ENCODE results near the gene GBE1.

The GBE1 gene

GRCh38 chr3:81462921-81463320 is 298.5 kb downstream of the GBE1 start:
- no peak for DNase-seq (ENCODE audit: low read depth in 1 of 2, low spot score in 1 of 2)

DNA sequence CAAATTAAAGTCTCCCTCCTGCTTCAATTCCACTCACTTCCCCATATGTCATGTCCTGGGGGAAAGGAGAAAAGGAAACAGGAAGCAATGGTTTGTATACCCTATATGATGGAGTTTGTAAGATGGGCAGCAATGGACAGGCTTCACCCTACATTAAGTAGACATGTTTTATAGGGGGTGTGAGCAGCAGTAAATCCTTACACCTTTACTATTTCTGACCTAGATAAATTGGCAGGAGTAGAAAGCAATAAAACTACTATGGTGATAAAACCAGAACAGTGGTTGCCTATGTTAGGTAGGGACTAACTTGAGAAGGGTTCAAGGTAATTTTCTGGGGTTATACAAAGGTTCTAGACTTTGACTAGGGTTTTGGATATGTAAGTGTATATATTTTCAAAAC is 301.7 kb downstream of the GBE1 start:
- DNase-seq (ENCODE audit: low read depth in 1 of 2, low spot score in 1 of 2): no peak
- Histone ChIP-seq H3K4me3 (replicated peaks; ENCODE audit: insufficient read depth, low read length) (no peak overlapping the region), H3K27ac (replicated peaks) (no peak overlapping the region), H3K27me3 (ENCODE audit: insufficient read depth, poor library complexity, severe bottlenecking) (no peaks in the 10 kb centered on the region)
- TF ChIP-seq REST (IDR thresholded peaks at IDR 0.05; ENCODE audit: insufficient replicate concordance, low read depth) (no peak), SPI1 (IDR thresholded peaks at IDR 0.05; ENCODE audit: borderline replicate concordance, low read depth) (no peak), POLR2AphosphoS5 (IDR thresholded peaks at IDR 0.05; ENCODE audit: low read depth) (no peak), GABPA (IDR thresholded peaks at IDR 0.05; ENCODE audit: low read depth) (no peak)
- TF ChIP-seq, protein P1, sequence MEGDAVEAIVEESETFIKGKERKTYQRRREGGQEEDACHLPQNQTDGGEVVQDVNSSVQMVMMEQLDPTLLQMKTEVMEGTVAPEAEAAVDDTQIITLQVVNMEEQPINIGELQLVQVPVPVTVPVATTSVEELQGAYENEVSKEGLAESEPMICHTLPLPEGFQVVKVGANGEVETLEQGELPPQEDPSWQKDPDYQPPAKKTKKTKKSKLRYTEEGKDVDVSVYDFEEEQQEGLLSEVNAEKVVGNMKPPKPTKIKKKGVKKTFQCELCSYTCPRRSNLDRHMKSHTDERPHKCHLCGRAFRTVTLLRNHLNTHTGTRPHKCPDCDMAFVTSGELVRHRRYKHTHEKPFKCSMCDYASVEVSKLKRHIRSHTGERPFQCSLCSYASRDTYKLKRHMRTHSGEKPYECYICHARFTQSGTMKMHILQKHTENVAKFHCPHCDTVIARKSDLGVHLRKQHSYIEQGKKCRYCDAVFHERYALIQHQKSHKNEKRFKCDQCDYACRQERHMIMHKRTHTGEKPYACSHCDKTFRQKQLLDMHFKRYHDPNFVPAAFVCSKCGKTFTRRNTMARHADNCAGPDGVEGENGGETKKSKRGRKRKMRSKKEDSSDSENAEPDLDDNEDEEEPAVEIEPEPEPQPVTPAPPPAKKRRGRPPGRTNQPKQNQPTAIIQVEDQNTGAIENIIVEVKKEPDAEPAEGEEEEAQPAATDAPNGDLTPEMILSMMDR (IDR thresholded peaks at IDR 0.05; ENCODE audit: insufficient read depth, low read length): no peak

More at GRCh38 chr3:81462921-81463320, 298.5 kb downstream of the GBE1 start:
- Histone ChIP-seq H3K27ac (replicated peaks) (no peak overlapping the region), H3K27me3 (ENCODE audit: insufficient read depth, poor library complexity, severe bottlenecking) (no peaks in the 10 kb centered on the region), H3K4me3 (replicated peaks; ENCODE audit: insufficient read depth, low read length) (no peak overlapping the region)
- no peak for TF ChIP-seq GABPA (IDR thresholded peaks at IDR 0.05; ENCODE audit: low read depth)
- TF ChIP-seq, protein P1 (IDR thresholded peaks at IDR 0.05; ENCODE audit: insufficient read depth, low read length): no peak

DNA sequence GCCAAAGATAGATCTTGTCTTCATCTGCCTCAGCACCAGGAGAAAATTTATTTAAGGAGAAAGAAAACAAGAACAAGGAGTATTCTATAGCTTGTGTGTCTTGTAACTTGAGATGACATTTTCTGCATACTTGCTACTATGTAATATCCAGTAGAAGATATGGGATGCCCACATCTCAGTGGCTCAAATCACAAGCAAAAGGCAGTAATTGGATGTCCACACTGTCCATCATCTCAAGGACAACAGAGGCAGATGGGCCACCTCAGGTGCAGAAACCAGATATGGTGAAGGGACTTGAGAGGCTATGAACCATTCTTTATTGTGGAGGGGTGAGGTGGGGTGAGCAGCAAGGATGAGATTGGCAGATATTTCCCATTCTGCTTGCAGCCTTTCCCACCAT is 309.0 kb downstream of the GBE1 start:
- DNase-seq (ENCODE audit: low read depth in 1 of 2, low spot score in 1 of 2): no peak
- TF ChIP-seq, protein P1 (IDR thresholded peaks at IDR 0.05; ENCODE audit: insufficient read depth, low read length): no peak
- no peak for TF ChIP-seq POLR2AphosphoS5 (IDR thresholded peaks at IDR 0.05; ENCODE audit: low read depth)
- no peak for TF ChIP-seq GABPA (IDR thresholded peaks at IDR 0.05; ENCODE audit: low read depth)
- TF ChIP-seq REST (IDR thresholded peaks at IDR 0.05; ENCODE audit: insufficient replicate concordance, low read depth): no peak
- no peak for TF ChIP-seq SPI1 (IDR thresholded peaks at IDR 0.05; ENCODE audit: borderline replicate concordance, low read depth)
- Histone ChIP-seq H3K4me3 (replicated peaks; ENCODE audit: insufficient read depth, low read length) (no peak overlapping the region), H3K27me3 (ENCODE audit: insufficient read depth, poor library complexity, severe bottlenecking) (peaks cover 3% of the 10 kb centered on the region), H3K27ac (replicated peaks) (no peak overlapping the region)

DNA sequence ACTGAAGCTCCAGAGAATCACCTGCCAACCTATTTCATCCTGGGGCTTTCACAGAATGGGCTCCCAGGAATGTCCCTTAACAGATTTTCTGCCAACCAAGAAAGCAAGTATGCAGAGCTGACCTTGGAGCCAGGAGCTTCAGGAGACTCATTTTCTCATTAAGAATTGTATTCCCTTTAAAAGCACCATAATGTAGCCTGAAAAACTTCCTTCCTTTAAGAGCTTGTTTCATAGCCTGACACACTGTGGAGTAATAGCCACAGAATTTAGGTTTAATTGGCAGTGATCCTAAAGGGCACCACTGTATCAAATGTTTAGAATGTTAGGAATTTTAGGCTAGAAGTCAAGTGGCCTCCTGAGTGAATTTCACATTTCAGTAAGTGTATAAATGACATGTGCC is 309.8 kb downstream of the GBE1 start:
- DNase-seq (ENCODE audit: low read depth in 1 of 2, low spot score in 1 of 2): no peak
- Histone ChIP-seq H3K27ac (replicated peaks) (no peak overlapping the region), H3K27me3 (ENCODE audit: insufficient read depth, poor library complexity, severe bottlenecking) (peaks cover 3% of the 10 kb centered on the region), H3K4me3 (replicated peaks; ENCODE audit: insufficient read depth, low read length) (no peak overlapping the region)
- TF ChIP-seq SPI1 (IDR thresholded peaks at IDR 0.05; ENCODE audit: borderline replicate concordance, low read depth): no peak
- TF ChIP-seq, protein P1 (IDR thresholded peaks at IDR 0.05; ENCODE audit: insufficient read depth, low read length): no peak
- TF ChIP-seq GABPA (IDR thresholded peaks at IDR 0.05; ENCODE audit: low read depth): no peak
- no peak for TF ChIP-seq REST (IDR thresholded peaks at IDR 0.05; ENCODE audit: insufficient replicate concordance, low read depth)
- no peak for TF ChIP-seq POLR2AphosphoS5 (IDR thresholded peaks at IDR 0.05; ENCODE audit: low read depth)
